GM23338 (cell line): Measurements from ENCODE around the gene ENC1.

Experiments
- CREB1 ChIP-seq: fragments of 250-450 bp; sonication (Bioruptor Pico); IDR thresholded peaks from 2 replicates; pipeline ENCODE4 v1.5.0; 2020; ENCODE audit warnings: low read depth, mild to moderate bottlenecking, moderate library complexity
- EZH2 ChIP-seq: fragments of 200-600 bp; sonication (generic); IDR thresholded peaks from one replicate; pipeline ENCODE4 v1.8.0; 2017; ENCODE audit warnings: antibody characterized with exemption, mild to moderate bottlenecking, low read depth; ENCODE audit not compliant: unreplicated experiment
- TF ChIP-seq, protein P1 (sequence below), 2 experiments: fragments of 200-600 bp in 1 of 2; sonication (generic) in 1 of 2; conservative IDR thresholded peaks; 2 replicates each; pipeline versions ENCODE4 v1.5.1 to v1.6.1; 2016 to 2017; ENCODE audit warnings: antibody characterized with exemption in 2 of 2, low read depth in 2 of 2, mild to moderate bottlenecking in 2 of 2, moderate library complexity in 1 of 2
- TF ChIP-seq, protein P2 (sequence below): IDR thresholded peaks from one replicate; pipeline ENCODE4 v1.6.1; 2018; ENCODE audit warnings: antibody characterized with exemption; ENCODE audit not compliant: unreplicated experiment

DNA sequence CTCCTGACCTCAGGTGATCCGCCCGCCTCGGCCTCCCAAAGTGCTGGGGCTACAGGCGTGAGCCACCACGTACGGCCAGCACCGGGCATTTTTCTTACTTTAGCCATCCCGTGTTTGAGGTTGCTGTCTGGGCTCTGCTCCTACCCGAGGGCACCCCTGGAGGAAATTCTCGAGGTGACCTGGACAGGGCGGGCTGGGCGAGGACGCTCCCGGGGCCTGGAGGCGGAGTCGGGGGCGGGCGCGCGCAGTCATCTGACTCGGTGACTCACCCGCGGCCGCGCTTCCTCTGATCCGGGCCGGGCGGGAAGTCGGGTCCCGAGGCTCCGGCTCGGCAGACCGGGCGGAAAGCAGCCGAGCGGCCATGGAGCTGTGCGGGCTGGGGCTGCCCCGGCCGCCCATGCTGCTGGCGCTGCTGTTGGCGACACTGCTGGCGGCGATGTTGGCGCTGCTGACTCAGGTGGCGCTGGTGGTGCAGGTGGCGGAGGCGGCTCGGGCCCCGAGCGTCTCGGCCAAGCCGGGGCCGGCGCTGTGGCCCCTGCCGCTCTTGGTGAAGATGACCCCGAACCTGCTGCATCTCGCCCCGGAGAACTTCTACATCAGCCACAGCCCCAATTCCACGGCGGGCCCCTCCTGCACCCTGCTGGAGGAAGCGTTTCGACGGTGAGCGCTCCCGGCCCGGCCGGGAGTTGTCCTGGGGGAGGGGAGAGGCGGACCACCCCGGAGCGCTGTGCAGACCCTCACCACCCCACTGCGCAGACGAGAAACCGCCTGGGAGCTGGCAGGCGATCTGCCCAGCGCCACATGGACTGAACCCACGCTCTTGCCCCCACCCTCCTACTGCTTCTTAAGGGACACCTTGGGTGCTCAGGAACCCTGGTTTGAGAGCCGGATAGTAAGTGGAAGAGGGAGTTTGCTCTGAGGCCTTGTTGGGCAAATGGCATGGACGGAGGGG lies 44.6 kb upstream of the ENC1 start, which contains the start of gene HEXB:
- TF ChIP-seq, protein P1, sequence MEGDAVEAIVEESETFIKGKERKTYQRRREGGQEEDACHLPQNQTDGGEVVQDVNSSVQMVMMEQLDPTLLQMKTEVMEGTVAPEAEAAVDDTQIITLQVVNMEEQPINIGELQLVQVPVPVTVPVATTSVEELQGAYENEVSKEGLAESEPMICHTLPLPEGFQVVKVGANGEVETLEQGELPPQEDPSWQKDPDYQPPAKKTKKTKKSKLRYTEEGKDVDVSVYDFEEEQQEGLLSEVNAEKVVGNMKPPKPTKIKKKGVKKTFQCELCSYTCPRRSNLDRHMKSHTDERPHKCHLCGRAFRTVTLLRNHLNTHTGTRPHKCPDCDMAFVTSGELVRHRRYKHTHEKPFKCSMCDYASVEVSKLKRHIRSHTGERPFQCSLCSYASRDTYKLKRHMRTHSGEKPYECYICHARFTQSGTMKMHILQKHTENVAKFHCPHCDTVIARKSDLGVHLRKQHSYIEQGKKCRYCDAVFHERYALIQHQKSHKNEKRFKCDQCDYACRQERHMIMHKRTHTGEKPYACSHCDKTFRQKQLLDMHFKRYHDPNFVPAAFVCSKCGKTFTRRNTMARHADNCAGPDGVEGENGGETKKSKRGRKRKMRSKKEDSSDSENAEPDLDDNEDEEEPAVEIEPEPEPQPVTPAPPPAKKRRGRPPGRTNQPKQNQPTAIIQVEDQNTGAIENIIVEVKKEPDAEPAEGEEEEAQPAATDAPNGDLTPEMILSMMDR (conservative IDR thresholded peaks at IDR 0.05; ENCODE audit: low read depth in 2 of 2), result no peak
- TF ChIP-seq, protein P2, sequence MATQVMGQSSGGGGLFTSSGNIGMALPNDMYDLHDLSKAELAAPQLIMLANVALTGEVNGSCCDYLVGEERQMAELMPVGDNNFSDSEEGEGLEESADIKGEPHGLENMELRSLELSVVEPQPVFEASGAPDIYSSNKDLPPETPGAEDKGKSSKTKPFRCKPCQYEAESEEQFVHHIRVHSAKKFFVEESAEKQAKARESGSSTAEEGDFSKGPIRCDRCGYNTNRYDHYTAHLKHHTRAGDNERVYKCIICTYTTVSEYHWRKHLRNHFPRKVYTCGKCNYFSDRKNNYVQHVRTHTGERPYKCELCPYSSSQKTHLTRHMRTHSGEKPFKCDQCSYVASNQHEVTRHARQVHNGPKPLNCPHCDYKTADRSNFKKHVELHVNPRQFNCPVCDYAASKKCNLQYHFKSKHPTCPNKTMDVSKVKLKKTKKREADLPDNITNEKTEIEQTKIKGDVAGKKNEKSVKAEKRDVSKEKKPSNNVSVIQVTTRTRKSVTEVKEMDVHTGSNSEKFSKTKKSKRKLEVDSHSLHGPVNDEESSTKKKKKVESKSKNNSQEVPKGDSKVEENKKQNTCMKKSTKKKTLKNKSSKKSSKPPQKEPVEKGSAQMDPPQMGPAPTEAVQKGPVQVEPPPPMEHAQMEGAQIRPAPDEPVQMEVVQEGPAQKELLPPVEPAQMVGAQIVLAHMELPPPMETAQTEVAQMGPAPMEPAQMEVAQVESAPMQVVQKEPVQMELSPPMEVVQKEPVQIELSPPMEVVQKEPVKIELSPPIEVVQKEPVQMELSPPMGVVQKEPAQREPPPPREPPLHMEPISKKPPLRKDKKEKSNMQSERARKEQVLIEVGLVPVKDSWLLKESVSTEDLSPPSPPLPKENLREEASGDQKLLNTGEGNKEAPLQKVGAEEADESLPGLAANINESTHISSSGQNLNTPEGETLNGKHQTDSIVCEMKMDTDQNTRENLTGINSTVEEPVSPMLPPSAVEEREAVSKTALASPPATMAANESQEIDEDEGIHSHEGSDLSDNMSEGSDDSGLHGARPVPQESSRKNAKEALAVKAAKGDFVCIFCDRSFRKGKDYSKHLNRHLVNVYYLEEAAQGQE, result no peak
- no peak for TF ChIP-seq EZH2
- peak; percentile 60 for TF ChIP-seq CREB1
